Lung microvascular endothelial cell (primary cell): ENCODE results near the gene NR3C2. TPM values are rescaled to one million over a fixed set of nuclear protein-coding genes. Genes with fewer than 3 reads are reported as not detected.

Source experiments
- DNase-seq, 2 donors: peaks; one replicate each; pipeline versions ENCODE4 v3.0.0 to v3.0.0-alpha.2; 2010; ENCODE audit warnings: low read depth in 2 of 2
- total RNA-seq: library from RNA; depleted of rRNA; stranded (reverse); fragments of >200 nt; gene quantifications from 2 replicates; pipeline ENCODE4 v1.2.1, GENCODE V29; 2014

Gene NR3C2
- total RNA-seq, 1 donor from 2014 or later: 4.6 TPM

DNA sequence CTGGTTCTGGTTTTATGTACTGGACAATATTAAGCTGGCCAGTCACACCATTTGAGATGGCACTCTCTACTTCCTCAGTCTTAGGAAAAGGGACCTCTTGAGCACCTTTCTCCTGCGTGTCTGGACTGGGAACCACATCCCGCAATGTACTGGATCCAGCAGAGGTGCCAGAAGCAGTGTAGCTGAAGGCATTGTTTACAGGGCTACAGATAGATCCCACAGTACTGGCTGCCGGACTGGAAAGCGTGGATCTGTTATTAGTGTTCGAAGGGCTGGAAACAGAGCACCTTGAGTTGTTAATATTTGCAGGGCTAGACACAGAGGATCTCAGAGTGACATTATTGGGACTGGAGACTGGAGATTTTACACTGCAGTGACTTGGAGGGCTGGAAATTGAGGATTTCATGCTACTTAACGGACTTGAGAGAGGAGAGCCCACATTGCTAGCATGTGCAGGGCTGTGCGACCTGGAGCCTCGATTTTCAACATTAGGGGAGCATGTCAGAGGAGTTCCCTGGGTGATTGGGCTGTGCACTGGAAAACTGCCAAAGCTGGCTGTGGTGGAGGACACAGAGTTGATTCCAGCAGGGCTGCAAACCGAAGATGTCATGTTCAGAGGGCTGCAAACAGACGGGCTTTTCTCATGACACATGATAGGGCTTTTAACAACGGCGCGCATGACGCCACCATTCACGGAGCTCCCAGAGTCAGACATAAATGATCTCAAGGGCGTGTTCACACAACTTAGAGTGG, 6.4 kb downstream of the NR3C2 start:
- DNase-seq: no peak

DNA sequence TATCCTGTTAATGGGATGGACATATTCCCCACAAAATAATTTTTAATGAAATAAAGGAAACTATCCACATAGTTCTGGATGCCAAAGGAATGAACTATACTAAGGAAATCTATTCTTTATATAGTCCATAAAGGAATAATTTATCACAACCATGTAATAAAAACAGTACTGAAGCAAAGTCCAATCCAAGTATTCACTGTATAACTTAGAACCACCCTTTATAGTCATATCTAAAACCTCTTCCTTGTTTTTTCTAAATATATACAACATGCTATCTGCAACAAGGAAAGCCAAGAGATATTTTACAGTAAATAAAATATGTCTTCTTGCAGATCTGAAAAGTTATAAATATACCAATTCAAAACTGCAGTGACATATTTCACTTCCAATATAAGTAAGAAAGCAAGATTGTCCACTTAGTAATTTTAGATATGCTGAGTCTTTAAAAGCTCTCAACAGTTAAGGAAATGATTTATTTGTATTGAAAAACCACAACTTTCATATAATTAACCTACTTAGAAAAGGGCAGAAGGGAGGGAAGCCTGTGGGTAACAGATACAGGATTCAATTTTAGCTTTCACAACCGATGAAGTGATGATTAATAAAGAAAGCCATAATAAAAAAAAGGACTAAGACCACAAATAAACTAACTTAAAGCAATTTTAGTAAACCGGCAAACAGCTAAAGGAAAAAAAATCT, 8.0 kb downstream of the NR3C2 start:
- peak in 1 of 2 donors; percentile 44 for DNase-seq

DNA sequence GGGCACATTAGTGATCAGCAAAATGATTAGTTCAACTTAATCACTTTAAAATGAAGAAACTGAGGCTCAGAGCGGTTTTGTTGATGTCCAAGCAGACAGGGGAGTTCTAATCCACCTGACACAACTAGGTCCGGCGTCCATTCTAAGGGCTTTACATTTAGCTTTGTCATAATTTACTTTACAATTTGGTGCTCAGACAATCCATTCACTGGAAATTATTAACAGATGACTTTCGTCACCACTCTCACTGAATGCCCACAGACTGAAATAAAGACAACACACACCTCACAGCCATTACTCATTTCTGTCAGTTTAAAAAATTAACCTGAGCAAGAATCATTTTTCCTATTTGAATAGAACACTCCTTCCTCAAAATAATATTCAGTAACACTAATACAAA, 10.8 kb downstream of the NR3C2 start:
- DNase-seq: no peak

DNA sequence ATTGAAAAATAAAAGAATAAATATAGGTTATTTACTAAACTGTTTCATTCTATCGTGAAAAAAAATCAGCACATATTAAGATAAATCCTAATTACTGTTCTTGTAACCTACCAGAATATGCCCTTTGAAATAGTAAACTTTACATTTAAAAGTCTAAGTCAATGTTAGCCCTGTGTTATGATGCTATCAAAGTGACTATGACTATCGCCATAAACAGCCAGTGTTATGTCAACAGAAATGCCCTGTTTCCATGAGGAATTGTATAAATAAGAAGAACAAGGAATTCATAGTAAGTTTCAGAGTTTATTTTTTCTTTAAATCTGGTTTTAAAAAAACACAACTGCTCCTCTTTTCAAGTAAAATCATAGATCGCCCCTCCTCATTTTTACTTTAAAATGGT, 11.4 kb downstream of the NR3C2 start:
- peak in 1 of 2 donors; percentile 28 for DNase-seq

DNA sequence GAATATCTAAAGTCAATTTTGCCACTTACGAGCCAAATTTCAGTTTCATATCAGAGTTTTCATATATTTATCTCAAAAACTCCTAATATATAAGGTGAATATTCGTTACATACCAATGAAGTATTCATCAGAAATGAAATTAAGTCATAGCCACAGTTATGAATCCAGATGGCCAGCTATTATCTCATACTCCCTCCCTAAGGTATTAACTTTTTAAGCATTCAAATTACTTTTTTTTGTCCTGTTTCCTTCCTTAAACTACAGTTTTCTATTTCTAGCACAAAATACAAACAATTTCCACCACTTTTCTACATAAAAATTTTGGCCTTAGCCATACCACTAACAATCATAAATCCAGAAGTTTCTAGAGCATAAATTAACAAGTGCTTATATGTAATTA, 13.0 kb downstream of the NR3C2 start:
- DNase-seq: no peak

DNA sequence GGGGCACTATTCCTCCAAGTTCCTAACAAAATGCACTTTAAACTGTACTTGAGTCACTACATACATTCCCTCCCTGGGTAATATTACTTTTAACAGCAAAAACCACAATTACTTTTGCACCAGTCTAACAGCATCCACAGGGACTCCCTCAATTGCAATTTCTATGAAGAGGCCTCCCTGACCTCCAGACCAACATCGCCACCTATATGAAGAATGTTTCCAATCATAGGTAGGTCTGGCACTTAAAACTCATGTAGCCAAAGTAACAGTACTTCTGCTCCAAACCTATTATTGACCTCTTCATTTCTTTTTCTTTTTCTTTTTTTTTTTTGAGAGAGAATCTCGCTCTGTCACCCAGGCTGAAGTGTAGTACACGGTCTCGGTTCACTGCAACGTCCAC, 15.6 kb downstream of the NR3C2 start:
- no peak for DNase-seq

DNA sequence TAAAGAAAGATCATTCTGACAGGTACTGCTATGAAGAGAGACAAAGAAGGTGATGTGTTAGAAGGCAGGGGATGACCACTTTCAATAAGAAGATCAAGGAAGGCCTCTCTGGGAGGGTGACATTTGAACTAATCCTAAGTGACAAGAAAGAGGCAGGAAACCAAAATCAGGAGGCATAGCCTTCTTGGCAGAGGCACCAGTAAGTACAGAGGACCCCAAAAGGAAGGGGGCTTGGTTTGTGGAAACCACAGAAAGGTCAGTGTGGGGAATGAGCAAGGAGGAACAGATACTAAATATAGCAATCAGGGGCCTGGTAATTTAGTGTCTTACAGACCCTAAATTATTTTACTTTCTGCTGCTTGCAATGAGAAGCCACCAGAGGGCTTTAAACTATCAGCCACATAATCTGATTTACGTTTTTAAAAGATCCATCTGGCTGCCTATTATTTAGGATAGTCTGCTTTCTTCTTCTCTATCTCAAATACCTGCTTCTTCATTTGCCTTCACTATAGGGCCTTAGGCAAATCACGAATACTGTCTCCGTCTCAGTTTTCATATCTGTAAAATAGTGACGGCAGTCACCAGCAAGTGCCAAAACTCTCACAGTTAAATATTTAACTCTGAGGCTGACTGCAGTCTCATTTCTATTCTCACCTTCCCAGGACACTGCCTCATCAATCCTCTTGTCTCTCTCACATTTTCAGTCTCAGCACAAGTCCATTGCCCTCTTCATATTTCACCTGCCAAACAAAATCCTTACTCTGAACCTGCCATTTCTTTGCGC, 16.7 kb downstream of the NR3C2 start:
- no peak for DNase-seq

DNA sequence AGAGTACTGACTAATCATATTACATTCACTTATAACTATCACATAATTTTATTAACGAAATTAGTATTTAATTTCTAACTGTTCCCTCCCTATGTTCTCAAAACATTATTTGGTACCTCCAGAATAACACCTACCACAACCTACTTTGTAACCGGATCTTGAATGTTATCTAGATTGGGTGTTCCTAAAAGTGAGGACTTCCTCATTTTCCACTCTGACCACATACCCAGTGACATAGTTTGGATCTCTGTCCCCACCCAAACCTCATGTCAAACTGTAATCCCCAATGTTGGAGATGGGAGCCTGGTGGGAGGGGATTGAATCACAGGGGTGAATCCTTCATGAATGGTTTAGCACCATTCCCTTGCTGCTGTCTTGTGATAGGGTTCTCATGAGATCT, 21.8 kb downstream of the NR3C2 start:
- DNase-seq: no peak

DNA sequence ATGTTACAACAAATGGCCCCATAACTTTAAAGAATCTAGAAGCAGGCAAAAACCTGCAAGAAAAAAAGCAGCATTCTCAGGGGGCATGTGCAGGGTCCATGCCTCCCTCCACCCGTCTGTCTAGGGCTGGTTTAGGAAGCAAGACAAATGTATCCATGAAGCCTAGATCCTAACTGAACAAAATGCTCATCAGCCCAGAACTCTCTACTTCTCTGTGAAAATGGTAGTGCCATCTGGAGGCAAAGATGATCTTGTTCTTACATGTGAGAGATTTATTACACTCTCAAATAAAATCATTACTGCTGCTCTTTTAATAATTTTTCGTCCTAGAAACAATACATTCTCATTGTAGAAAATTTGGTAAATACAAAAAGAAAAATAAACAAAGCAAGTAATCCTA, 26.7 kb downstream of the NR3C2 start:
- peak; percentile 35 to 42 for DNase-seq

DNA sequence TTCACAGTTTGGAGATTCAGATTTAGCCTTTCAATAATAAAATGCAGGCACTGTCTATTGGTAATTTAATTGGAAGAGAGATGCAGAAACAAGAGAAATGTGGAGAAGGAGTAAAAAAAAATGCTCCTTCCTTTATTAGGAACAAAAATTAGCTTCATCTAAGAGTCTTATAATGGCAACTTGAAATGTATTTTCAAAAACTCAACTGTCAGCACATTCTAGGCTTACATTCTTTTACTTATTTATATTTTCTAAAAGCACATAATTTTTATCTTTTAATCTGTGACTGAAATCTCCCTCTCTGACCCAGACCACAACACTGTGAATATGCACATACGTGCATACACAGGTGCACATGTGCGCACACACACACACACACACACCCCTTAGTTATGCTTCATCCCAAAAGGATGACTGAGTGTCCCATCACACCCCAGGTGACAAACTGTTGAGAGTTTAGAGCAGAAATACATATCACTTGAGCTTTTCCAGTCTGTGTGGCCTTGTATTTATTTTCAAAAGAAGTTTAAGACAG, 29.7 kb downstream of the NR3C2 start:
- DNase-seq: no peak

DNA sequence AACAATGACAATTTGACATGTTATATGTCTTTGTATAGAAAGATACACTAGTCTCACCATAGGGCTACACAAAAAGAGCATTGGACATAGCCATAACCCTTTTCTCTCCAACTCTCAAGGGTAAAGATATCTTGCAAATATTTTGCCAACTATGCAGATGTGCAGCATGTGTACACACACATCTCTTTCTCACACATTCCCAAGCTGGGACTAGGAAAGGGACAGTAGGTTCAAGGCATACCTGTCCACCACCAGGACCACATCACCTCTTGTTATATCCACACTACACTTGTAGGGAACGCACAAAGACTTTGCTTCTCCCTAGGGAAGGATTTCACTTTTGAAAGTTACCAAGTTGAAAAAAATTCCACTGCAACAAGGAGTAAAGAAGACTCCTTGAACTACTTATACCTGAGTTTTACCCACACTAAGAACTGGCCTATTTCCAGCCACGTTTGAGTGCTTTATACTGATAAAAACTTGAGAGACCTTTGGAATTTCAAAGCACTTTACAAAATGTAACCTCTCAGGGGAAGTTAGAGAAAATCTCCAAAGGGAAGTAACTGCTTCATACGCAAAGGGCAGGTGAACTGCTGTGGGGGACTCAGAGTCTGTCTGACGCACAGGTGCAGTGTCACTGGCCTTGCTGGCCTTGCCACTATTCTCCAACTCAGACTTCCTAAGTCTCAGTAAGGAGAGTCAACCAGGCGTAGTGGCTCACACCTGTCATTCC, 36.9 kb downstream of the NR3C2 start:
- no peak for DNase-seq

DNA sequence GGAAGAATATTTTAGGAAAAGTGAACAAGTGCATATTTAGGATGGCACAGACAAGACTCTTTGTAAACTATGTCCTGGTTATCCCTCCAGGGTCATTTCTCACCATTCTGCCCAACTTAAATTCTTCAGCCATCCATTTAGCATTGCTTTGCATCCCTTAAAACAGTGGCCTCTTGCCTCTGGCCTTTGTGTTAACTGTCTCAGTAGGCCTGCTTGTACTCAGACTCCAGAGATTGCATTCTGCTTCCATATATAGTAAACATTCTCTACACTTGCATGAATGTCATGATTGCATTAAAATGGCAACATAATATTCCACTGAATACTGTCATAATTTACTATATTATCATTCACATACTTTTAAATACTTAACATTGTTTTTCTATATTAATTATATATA, 43.2 kb downstream of the NR3C2 start:
- DNase-seq: no peak

DNA sequence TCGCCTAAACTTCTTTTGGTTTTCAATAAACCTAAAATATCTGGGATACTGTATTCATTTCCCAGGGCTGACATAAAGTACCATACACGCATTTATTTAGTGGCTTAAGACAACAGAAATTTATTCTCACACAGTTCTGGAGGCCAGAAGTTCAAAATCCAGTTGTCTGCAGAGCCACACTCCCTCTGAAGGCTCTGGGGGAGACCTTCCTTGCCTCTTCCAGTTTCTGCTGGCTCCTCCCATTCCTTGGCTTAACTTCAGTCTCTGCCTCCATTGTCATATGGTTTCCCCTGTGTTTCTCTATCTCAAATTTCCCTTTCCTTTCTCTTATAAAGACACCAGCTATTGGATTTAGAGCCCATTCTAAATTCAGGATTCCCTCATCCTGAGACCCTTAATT, 44.4 kb downstream of the NR3C2 start:
- no peak for DNase-seq

DNA sequence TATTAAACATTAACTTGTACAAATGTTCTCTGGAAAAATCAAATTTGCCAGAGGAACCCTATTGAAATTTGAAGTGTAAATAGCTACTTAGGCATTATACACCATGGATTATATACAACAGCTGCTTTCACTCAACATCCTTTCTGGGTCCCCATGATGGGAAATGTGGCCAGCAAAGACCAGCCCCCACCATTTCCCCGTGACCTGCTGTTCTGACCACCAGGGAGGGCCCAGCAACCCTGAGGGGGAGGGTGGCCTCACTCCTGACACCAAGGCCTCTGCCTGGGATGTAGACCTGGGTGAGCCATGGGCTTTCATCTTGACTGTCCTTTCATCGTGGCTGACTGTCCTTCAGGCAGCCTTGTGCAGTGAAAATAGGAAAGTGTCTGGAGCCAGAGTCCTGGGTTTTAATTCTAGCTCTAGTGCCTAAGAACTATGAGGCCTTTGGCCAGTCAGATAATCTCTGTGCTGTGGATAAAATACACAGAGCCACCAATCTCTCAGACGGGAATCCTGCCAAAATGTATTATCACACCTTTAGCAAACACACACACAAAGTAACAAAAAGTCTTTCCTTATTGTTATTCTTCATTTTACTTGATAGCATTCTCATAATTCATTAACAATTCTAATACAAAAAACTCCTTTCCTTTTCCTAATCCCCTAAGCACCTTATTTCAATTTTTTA, 45.1 kb downstream of the NR3C2 start:
- DNase-seq: no peak

DNA sequence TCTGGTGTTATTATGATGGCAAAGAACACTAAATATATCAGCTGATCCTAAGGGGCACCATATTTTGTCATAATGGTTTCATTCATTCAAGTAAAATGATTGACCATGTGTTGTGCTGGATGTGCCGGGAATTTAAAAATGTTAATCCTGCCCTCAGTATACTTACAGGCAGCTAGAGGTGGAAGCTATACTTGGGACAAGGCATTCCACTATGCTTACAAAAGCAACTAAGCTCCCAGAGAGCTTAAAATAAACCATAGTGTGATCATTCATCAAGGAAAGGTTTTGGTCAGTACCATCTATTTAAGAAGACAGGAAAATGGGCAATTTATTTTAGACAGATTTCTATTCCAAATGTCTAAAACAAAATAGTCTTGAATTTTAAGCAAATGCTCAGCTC, 46.4 kb downstream of the NR3C2 start:
- DNase-seq: no peak

DNA sequence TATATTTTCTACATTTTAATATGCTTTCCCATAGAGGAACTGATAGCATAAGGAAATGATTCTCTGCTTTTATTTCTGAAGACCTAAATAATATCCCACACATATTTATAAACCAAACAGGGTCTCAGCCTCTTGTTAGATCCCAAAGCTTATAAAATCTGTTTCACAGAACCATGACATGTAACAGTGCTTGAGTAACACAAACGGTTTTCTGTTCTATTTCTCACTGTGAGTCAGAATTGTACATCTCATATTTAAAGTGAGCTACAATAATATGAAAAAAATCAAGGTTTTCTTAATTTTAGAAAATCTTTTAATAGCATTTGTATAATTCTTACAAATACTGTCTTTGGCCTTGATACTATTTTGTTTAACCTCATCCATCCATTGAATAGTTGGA, 51.2 kb downstream of the NR3C2 start:
- no peak for DNase-seq

DNA sequence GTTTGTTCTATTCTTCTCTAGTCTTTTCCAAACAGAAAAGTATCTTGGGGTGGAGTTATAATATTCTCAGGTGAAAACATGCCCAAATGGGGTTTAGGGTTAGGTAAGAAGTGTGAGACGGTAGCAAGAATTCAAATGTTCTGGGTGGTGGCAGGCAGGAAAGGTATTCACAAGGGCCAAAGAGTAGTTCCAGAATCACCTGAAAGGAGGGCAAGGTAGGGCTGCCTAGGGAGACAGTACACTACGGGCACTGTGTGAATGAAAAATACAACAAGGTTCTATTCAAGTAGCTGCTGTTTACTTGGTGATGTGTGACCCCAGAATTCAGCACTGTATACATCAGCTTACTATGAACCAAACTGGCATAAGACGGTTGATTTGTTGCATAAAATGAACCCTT, 51.9 kb downstream of the NR3C2 start:
- DNase-seq: no peak

DNA sequence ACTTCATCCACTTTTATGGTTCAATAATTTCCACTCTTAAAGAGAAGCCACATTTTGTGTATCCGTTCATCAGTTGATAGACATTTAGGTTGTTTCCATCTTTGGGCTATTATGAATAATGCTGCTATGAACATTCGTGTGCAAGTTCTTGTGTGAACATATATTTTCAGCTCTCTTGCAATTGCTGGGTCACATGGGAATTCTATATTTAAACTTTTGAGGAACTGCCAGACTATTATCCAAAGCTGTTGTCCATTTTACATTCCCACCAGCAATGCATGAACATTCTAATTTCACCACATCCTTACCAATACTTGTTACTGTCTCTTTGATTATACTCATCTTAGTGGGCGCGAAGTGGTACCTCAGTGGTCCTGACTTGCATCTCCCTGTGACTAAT, 61.9 kb downstream of the NR3C2 start:
- DNase-seq: no peak

DNA sequence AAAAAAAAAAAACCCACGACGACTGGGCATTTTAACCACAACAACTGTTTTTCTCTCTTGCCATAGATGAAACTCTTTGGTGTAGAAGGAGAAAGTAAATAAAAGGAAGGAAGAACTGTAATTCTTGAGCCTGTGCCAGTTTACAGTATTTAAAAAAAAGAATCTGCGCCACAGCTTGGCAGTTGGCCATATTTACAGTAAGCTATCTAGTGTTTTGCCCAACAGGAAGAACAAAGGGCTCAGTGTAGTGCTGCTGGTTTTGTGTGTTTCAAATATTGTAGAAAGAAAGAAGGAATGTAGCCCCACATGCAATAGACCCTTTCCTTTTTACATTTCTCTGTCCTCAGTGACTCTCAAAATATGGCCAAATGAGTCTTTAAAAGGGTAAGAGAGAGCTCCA, 66.1 kb downstream of the NR3C2 start:
- DNase-seq: peak; percentile 85 to 93

DNA sequence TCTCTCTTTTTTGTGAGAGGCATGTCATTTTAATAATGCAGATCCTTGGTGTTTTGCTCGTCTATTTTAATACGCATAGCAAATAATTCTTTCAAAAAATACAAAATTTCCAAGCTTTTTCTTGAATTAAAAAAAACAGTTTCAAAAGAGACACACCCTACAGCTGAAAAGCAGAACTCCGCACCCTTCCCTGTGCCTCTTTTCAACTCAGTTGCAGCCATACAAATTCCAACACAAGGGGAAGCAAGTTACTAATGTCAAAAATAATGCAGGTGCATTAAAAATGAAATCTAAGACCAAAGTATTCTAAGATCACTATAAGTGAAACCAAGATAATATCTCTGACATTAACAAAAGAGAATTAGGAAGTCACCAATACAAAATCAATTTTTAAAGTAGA, 66.6 kb downstream of the NR3C2 start:
- no peak for DNase-seq

DNA sequence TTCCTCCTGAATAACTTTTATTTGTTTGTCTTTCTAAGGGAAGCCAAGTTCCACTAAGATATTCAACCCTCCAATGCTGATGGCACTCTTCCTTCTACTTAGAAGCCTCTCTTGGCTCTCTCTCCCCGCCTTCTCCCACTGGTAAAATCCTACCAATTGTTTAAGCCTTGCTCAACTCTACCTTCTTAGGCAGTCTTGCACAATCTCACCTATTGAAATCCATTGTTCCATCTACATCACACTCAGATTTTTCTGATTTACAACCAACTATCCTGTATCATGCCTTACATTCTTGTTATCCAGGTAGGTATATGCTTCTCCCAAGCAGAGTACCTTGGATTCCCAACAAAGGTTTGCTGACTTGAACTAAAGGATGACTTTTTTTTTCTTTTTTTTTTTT, 69.1 kb downstream of the NR3C2 start:
- DNase-seq: no peak
